HG03469 (cell line): ENCODE measurements around the gene MYBPC2.

Experiments
- ATAC-seq: cut with Tn5 transposase; IDR thresholded peaks from one replicate; pipeline ENCODE4 v1.9.1; 2021; ENCODE audit warnings: mild to moderate bottlenecking, moderate library complexity, moderate number of reproducible peaks; ENCODE audit not compliant: unreplicated experiment

Gene MYBPC2

GRCh38 chr19:50496189-50497021, 63.7 kb downstream of the MYBPC2 start:
- no peak for ATAC-seq

GRCh38 chr19:50497022-50497405, 64.3 kb downstream of the MYBPC2 start:
- ATAC-seq = no peak

- no peak for ATAC-seq
Observed at GRCh38 chr19:50498219-50499056, 65.7 kb downstream of the MYBPC2 start.

GRCh38 chr19:50500060-50500752, 67.5 kb downstream of the MYBPC2 start:
- ATAC-seq = no peak

GRCh38 chr19:50500753-50501151, 68.1 kb downstream of the MYBPC2 start:
- no peak for ATAC-seq

GRCh38 chr19:50501186-50501567, 68.5 kb downstream of the MYBPC2 start:
- ATAC-seq = no peak

- no peak for ATAC-seq
Observed at GRCh38 chr19:50501568-50502475, 69.1 kb downstream of the MYBPC2 start.

- ATAC-seq = no peak
Observed at GRCh38 chr19:50505856-50506611, 73.3 kb downstream of the MYBPC2 start.

- no peak for ATAC-seq
Observed at GRCh38 chr19:50506700-50507099, 74.0 kb downstream of the MYBPC2 start.

- ATAC-seq = no peak
Observed at GRCh38 chr19:50507376-50507775, 74.7 kb downstream of the MYBPC2 start.

GRCh38 chr19:50508843-50509190, 76.1 kb downstream of the MYBPC2 start:
- ATAC-seq = no peak

GRCh38 chr19:50509366-50509765, 76.7 kb downstream of the MYBPC2 start:
- no peak for ATAC-seq

- no peak for ATAC-seq
Observed at GRCh38 chr19:50510121-50510670, 77.5 kb downstream of the MYBPC2 start.

GRCh38 chr19:50510700-50511068, 78.0 kb downstream of the MYBPC2 start:
- no peak for ATAC-seq

GRCh38 chr19:50511069-50511822, 78.6 kb downstream of the MYBPC2 start, which contains the start of gene JOSD2:
TSS of gene JOSD2 (minus strand) at chr19:50511191. CDS start at chr19:50510431, 760 bp downstream.
- peak; percentile 74 for ATAC-seq

- no peak for ATAC-seq
Observed at GRCh38 chr19:50512112-50512998, 79.7 kb downstream of the MYBPC2 start.

- ATAC-seq = no peak
Observed at GRCh38 chr19:50512999-50513745, 80.5 kb downstream of the MYBPC2 start.
